Endometrium (tissue), 2 donors: ENCODE data around the gene PDE8B.

Experiments
- FAIRE-seq: peaks from 2 replicates; lab custom pipeline; 2012; peaks lifted over from hg19 to GRCh38; lab: Jason Lieb, UNC
- donor health status: control.
- donor health status: control.

The PDE8B gene

GRCh38 chr5:77210091-77210963 lies at the start of gene PDE8B:
Gene PDE8B, plus strand, starts transcription at chr5:77210680. Its CDS starts 246 bp downstream, at chr5:77210926.
- no peak for FAIRE-seq

- no peak for FAIRE-seq
These were observed 47.0 kb upstream of the PDE8B start for GRCh38 chr5:77163453-77163852.

GRCh38 chr5:77167063-77167462 lies 43.4 kb upstream of the PDE8B start:
- FAIRE-seq = no peak

DNA sequence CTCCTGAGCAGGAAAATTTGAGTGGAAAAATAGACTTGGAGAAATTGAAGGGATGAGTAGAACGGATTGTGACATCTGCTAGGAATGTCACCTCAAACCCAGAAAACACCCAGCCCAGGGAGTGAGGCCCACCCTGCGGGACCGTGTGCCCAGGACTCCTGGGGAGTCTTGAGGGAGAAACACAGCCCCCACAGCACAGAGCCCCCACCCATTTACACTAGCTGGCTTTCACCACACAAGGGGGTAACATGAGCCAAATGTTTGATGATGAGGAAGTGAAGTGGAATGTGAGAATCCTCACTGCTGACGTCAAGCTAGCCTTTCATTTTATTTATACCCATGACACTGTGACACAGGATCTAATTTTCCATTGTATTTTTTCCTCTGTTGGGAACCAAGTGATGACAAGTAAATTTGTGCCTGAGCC lies 42.8 kb upstream of the PDE8B start:
- no peak for FAIRE-seq

DNA sequence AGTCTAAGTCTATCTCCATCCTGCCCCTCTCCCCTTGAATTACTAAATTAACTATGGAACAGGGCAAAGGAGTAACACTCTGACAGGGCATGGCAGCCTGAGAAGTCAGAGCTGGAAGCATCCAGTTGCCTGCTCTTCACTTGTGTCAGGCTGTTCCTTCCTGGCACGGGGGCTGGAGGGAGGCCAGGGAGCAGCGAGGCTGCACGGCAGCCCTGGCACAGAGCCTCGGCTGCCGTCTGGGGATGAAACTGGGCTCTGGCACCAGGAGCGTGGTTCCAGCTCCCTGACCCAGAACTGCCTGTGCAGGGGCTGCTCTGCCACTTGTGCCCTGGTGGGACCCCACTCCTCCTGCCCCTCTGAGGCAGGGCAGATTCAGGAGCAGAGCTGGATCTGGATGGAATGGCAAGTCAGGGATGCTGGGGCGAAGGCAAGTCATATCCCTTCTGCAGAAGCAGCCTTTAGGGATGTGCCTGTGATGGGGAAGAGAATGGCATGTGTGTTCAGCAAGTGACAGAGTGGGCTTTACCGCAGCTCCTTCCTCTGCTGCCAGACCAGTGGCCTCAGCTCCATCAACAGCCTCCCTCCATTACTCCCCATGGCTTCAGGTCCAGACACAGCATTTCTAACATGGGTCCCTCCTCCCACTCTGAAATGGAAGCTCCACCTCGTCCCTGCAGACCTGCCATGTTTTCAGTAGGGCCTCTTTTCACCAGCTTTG lies 42.2 kb upstream of the PDE8B start:
- FAIRE-seq = no peak

DNA sequence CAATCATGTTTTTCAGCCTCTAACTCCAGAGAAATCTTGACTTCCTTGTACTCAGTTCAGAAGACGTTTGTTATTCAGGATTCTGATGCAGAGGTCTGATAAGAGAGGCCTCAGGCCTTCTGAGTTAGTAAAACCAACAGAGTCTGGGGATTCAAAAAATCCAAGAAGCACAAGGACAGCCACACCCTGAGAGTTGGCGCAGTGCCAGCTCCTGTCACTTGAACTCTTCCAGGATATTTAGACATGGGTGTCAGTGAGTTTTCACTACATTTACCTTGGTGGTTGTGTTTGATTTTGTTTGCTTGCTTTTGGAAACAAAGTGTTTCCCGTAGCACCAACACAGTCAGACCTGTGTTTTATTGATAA lies 41.6 kb upstream of the PDE8B start:
- FAIRE-seq = no peak

DNA sequence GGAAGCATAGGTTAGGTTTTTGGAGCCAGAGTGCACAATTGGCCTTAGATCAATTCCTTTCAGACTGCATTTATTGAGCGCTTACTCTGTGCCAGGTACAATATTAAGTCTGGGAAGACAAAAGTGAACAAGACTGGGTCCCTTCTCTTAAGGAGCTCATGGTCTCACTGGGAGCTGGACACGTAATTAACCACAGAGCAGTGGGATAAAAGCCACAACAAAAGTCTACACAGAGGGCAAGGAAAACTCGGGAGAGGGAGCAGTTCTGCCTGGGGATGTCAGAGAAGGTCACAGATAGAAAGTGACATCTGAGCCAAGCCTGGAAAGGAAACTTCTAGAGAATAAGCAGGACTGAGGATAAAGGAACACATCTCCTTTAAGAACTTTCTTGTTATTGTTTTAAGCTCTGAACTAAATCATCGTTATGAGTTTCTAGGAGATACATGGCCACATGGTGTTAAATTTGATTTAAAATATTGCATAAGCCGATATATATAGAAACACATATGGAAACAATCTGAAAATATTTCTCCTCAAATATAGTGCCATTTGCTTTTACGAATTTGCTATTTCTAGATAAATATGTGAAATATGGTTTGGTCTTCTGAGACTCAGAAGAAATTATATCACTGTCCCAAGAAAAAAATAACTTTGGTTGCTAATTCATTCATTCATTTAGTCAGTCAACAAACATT lies 40.1 kb upstream of the PDE8B start:
- no peak for FAIRE-seq

GRCh38 chr5:77171141-77171910 lies 39.2 kb upstream of the PDE8B start:
- FAIRE-seq = no peak

DNA sequence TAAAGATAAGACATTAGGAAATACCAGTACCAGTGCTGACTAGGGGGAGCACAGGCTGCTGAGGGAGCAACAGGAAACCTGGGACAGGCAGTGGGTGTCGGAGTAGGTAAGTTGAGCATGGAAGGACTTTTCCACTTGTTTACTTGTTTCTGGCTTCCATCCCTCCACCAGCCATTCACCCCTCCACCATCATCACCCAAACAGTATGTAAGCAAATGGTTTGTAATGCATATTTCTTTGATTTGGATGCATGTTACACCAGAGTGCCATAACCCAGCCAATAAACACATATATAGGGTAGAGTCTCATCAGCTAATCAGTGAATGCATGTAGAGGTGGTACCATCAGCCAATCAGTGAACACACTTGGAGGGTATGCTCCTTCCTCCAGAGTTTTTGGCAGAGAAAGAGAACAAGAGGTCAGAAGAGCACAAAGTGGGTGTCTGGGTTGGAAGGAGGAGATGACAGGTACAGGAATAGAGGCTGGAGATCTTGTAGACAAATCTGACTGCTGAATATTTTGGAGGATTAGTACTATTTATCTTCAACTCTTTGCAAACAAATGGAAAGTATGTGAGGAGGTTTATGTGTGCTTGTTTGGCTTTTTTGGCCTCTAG lies 37.7 kb upstream of the PDE8B start:
- FAIRE-seq = no peak

GRCh38 chr5:77174526-77174925 lies 36.0 kb upstream of the PDE8B start:
- no peak for FAIRE-seq

- FAIRE-seq = no peak
These were observed 35.2 kb upstream of the PDE8B start for GRCh38 chr5:77175231-77175630.

- FAIRE-seq = no peak
These were observed 34.1 kb upstream of the PDE8B start for GRCh38 chr5:77176429-77176828.

DNA sequence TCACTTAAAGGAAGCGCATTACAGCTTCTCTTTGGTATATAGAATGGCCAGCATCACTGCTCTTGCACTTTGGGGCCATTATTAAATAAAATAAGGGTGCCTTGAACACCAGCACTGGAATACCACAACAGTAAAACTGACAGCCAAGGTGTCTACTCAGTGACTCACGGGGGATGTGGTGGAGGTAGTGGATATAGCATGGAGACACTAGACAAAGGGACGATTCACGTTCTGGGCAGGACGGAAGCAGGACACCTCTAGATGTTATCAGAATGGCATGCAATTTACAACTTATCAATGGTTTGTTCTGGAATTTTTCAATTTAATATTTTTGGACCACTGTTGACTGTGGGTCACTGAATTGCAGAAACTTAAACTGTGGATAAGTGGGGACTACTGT lies 32.9 kb upstream of the PDE8B start:
- FAIRE-seq = no peak

- no peak for FAIRE-seq
These were observed 30.1 kb upstream of the PDE8B start for GRCh38 chr5:77180167-77181081.

GRCh38 chr5:77181173-77181572 lies 29.3 kb upstream of the PDE8B start:
- FAIRE-seq = no peak

DNA sequence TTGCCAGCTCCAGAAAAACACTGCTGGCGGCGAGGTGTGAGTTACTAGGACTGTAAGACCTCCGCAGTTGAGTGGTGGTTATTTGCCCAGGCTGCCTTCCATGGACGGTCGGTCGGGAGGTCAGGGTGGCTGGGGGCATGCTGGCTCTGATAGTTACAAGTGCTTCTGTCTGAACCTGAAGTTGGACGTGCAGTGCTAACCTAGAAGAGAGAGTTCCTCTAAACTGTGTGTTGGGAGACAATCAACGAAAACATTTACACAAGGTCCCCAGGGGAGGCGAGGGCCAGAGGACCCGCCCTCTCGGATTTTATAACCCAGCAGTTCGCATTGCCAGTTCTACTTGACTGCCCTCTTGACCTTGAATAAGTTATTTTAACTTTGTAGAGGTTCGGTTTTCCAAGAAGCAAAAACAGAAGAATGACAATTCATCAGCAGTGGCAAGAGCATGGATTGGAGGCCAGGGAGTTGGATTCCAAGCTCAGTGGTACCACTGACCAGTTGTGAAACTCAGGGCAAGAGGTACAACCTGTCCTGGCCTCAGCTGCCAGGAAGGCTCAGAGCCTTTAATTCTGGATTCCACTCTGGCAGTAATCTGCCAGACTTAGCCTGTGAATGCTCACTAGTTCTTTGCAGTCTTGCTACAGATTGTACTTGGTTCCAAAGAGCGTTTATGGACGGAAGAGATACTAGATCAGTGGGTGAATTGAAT lies 28.7 kb upstream of the PDE8B start:
- no peak for FAIRE-seq

DNA sequence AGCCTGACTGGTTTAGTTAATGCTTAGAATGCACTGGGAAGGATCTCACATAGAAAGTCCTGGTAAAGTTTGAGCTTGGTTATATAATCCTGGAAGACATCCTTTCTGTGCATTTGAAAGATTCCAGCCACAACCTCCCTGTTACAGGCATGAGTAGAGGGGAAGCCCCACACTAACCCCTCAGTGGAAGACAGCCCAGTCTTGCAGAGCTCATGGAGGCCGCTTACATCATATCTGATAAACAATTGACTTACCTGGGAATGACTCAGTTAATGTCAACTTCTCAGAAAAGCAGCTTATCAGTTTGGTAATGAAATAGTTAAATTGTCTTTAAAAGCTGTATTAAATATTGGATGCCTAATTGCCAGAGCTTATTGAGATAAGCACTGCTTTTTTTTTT lies 28.1 kb upstream of the PDE8B start:
- no peak for FAIRE-seq

- FAIRE-seq = no peak
These were observed 23.7 kb upstream of the PDE8B start for GRCh38 chr5:77186652-77187370.

GRCh38 chr5:77189421-77189820 lies 21.1 kb upstream of the PDE8B start:
- FAIRE-seq = no peak
